Colonic mucosa (tissue), 4 donors: ENCODE data around the gene GRIK4. TPM values are rescaled to one million over a fixed set of nuclear protein-coding genes. Genes with fewer than 3 reads are reported as not detected.

Experiments
- DNase-seq: peaks from one replicate; pipeline ENCODE4 v3.0.0-alpha.2; 2020
- H3K27ac ChIP-seq: fragments of 200-600 bp; one replicate; pipeline ENCODE4 v1.8.0; 2021
- H3K27me3 ChIP-seq: fragments of 200-600 bp; one replicate; pipeline ENCODE4 v1.8.0; 2021
- H3K36me3 ChIP-seq: fragments of 200-600 bp; one replicate; pipeline ENCODE4 v1.8.0; 2021
- H3K4me1 ChIP-seq: fragments of 200-600 bp; one replicate; pipeline ENCODE4 v1.8.0; 2021; ENCODE audit warnings: mild to moderate bottlenecking
- H3K4me3 ChIP-seq: fragments of 200-600 bp; one replicate; pipeline ENCODE4 v1.8.0; 2021
- H3K9ac ChIP-seq, 2 donors: one replicate each; pipeline ENCODE4 v1.7.0; 2013; ENCODE audit warnings: control low read depth in 2 of 2, low read depth in 2 of 2, low read length in 2 of 2
- H3K9me3 ChIP-seq: fragments of 200-600 bp; one replicate; pipeline ENCODE4 v1.8.0; 2021
- intact Hi-C: fragments of 100-400 bp; cut with DNase I; formaldehyde crosslinking; loops from one replicate; pipeline ENCODE4 v1.14.1; 2022
- total RNA-seq, 2 donors: library from RNA; stranded (reverse); fragmentation: NEBNext Ultra II Directional in 1 of 2; extraction: Animal tissue kit (Norgen Biotek cat#: 25700) in 1 of 2; gene quantifications; one replicate each; pipeline ENCODE4 v1.2.1, GENCODE V29; 2021
- TF ChIP-seq, protein P1 (sequence below): fragments of 200-600 bp; IDR thresholded peaks from one replicate; pipeline ENCODE4 v1.8.0; 2022; ENCODE audit warnings: antibody characterized with exemption, mild to moderate bottlenecking
- donor health status: healthy.
- donor health status: DM: no; HTN: no; CAD: no.
- donor health status: DM: no; HTN: no; CAD: no.

GRIK4 gene
- total RNA-seq, 2 donors from 2014 or later, result 0.10 to 0.21 TPM

DNA sequence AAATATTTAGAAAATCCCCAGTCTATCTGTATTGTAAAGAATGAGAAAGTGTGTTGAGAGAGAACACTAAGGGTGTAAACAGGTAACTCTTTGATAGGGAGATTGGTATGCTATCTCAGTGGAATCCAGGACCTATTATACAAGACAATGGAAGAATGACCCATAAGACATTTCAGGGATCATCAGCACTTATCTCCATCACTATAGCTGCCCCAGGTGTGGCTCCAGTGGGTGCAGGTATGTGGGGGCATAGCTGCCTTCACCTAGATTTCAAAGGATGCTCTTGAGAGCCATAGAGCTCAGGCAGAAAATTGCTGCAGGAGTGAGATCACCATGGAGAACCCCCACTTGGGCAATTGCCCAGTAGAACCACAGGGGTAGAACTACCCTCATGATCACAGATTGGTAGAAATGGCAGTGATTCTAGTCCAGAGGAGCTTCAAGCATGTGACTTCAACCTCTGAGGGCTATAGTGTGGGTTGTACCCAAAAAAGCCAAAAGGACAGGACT lies 260.1 kb downstream of the GRIK4 start:
- H3K9ac ChIP-seq, result no peak overlapping the region
- TF ChIP-seq, protein P1, sequence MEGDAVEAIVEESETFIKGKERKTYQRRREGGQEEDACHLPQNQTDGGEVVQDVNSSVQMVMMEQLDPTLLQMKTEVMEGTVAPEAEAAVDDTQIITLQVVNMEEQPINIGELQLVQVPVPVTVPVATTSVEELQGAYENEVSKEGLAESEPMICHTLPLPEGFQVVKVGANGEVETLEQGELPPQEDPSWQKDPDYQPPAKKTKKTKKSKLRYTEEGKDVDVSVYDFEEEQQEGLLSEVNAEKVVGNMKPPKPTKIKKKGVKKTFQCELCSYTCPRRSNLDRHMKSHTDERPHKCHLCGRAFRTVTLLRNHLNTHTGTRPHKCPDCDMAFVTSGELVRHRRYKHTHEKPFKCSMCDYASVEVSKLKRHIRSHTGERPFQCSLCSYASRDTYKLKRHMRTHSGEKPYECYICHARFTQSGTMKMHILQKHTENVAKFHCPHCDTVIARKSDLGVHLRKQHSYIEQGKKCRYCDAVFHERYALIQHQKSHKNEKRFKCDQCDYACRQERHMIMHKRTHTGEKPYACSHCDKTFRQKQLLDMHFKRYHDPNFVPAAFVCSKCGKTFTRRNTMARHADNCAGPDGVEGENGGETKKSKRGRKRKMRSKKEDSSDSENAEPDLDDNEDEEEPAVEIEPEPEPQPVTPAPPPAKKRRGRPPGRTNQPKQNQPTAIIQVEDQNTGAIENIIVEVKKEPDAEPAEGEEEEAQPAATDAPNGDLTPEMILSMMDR, result no peak
- DNase-seq, result no peak
- no peaks in the 10 kb centered on the region for H3K9me3 ChIP-seq
- no peak overlapping the region for H3K4me3 ChIP-seq
- no peak overlapping the region for H3K27ac ChIP-seq
- H3K4me1 ChIP-seq, result no peaks in the 10 kb centered on the region
- H3K36me3 ChIP-seq, result no peaks in the 10 kb centered on the region
- intact Hi-C loops, result no loop called here
- H3K27me3 ChIP-seq, result no peaks in the 10 kb centered on the region

DNA sequence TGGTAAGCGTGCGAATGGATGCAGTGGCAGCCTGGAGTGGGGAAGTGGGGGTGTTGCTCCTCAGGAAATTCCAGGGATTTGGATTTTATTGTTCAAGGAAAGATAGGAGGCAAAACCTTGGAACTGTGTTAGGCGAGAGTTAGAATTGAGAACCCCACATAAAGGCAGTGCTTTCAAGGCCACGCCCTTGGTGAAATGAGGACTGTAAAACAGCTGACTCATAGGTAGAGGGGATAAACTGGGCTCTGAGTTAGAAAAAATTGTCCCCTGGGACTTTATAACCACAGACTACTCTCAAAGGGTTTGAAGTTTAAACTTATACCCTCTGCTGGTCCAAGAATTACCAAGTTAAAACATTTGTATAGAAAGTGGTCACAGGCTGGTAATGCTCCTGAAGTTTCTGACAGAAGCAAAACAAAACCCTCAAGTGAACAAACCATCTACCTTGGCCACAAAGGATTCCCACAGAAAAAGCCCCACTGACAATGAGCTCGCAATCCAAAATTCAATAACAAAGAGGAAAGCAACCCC lies 262.0 kb downstream of the GRIK4 start:
- intact Hi-C loops, result no loop called here
- DNase-seq, result peak; percentile 38
- TF ChIP-seq, protein P1, result no peak
- Histone ChIP-seq H3K4me3 (no peak overlapping the region), H3K9ac (no peak overlapping the region), H3K27ac (no peak overlapping the region), H3K4me1 (no peaks in the 10 kb centered on the region), H3K9me3 (no peaks in the 10 kb centered on the region), H3K36me3 (no peaks in the 10 kb centered on the region), H3K27me3 (no peaks in the 10 kb centered on the region)

DNA sequence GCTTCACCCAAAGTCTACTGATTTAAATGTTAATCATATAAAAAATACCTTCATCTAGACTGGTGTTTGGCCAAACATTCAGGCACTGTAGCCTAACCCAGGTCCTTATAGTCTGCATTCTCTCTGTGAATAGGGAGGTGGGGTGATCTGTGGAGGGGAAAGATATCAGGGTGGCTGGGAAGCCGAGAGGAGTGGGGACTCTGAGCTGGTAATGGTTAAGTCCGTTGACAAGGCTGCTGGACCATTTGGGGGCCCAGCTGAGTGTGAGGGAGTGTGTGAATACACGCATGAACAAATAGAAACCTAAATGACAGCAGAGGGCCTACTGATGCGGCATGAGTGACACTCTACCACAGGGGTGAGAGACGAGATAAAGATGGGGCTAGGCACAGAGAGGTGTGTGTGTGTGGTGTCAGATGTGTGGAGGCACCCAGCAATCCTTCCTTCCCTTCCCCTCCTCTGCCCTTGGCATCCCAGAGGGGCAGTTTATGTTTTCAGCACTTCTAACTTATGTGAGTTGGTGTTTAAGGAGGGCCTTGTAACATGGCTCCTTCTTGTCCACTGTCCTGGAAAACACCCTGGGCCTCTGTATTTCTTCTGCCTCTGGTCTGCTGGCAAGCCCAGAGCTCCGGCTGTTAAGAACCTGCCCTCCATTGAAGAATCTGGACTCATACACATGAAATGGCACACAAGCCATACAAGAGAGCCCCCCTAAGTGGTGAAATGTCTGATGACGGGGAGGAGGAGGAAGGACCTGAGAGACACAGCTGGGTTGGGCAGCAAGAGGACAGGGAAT lies 263.2 kb downstream of the GRIK4 start:
- H3K4me1 ChIP-seq, result no peaks in the 10 kb centered on the region
- intact Hi-C loops, result no loop called here
- no peak overlapping the region for H3K4me3 ChIP-seq
- TF ChIP-seq, protein P1, result no peak
- no peak for DNase-seq
- no peaks in the 10 kb centered on the region for H3K9me3 ChIP-seq
- H3K9ac ChIP-seq, result no peak overlapping the region
- H3K27me3 ChIP-seq, result no peaks in the 10 kb centered on the region
- no peak overlapping the region for H3K27ac ChIP-seq
- H3K36me3 ChIP-seq, result no peaks in the 10 kb centered on the region

DNA sequence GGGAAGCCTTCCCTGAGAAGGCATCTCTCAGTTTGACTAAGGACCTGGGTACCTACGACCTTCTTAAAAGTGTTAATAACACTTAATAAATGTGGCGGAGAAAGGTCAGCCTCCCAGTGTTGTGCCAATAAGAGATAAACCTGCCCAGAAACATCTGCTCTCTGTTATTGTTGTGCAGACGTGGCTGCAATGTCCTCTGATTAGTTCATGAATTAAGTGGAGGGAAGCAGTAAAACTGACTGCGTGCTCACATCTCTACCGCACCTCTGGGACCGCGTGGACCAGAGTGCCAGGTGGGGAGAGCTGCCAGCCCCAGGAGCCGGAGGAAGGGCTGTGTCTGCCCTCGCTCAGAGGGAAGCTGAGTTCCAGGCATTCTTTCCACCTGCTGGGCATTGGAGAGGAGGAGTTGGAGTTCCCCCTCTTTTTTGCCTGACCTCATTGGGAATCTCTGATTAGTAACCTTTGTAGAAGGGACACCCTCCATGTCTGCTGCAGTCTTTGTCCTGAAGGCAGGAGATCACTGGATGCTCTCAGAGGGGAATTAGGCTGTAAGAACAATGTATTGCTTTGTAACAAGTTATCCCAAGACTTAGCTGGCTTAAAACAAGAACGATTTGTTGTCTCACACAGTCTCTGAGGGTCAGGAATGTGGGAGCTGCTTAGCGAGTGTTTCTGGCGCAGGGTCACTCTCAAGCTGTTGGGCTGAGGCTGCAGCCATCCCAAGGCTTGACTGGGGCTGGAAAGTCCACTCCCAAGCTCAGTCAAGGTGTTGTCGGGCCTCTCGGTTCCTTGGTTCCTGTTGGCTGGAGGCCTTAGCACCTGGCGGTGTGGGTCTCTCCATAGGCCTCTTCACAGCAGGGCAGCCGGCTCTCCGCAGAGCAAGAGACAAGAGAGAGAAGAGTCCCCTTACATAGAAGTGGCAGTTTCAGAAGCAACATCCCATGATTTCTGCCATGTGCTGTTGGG lies 264.7 kb downstream of the GRIK4 start:
- H3K9me3 ChIP-seq, result no peaks in the 10 kb centered on the region

More for the DNA sequence above, 264.7 kb downstream of the GRIK4 start:
- TF ChIP-seq, protein P1, result no peak
- H3K27me3 ChIP-seq, result no peaks in the 10 kb centered on the region
- H3K36me3 ChIP-seq, result no peaks in the 10 kb centered on the region
- H3K9ac ChIP-seq, result no peak overlapping the region
- H3K4me3 ChIP-seq, result no peak overlapping the region
- intact Hi-C loops, result no loop called here
- no peak for DNase-seq
- H3K27ac ChIP-seq, result no peak overlapping the region
- no peaks in the 10 kb centered on the region for H3K4me1 ChIP-seq
